ENCODE measurements around the gene SLC44A5.

The SLC44A5 gene

DNA sequence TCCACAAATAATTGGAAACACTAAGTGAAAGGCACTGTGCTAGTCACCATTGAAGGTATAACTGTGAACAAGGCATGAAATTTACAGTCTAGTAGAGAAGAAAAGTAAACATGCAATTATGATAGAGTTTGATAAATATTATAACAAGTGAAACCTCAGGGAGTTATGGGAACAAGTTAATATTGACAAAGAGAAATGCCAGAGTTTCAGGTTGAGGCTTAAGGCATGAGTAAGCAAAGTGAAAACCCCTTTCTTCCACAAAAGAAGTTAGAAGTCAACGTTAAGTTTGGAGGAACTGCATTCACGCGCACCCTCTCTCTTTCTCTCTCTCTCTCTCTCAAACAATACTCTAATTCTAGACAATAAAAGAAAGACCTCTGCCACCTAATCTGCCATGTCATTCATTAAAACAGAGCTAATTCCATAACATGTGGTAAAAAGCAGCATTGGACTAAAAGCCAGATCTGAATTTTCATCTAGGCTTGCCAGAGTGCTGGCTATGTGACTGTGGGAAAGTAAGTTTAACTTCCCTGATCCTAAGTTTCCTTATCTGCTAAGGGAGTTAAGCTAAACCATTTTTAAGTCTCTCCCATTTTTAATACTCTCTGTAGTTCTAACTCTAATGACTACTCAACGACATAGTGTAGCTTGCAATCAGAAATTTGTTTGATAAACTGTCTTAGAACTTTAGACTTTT lies 22.0 kb downstream of the SLC44A5 start:
- no peak for DNase-seq (ENCODE audit: low read depth in 2 of 2)

DNA sequence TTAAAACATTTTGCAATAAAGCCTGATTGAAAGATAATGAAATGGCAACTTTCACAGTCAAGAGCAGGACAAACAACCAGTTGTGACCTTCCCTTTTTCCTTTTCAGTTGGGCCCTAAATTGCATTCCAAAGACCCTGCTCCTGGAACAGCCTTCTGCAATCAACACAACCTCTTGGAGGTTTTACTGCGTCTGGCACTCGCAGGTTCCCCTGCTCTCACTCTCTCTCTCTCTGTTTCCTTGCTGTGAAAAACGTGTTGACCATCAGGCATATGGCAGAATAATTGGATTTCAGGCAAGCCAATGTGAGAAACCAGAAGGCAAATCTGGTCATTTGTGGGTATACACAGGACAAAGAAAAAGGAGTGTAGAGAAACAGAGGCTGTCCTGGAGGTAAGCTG lies 23.2 kb downstream of the SLC44A5 start:
- DNase-seq (ENCODE audit: low read depth in 2 of 2): no peak

DNA sequence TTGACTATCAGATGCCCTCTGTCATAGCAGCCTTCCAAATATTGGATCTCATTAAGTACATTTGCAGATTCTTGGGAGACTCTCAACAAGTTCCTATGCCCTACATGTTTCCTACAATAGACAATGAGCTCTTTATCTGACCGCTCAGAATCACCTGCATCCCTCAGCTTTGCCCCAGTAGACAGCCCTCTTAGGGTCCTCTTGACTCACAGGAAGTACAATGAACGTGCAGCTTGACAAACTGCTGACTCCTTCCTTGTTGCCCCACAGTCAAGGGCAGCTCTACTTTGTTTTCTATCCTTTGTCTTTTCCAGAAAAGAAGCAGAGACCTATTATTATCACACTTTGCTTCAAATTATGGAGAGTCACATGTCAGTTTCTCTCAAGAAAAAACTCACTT lies 27.6 kb downstream of the SLC44A5 start:
- DNase-seq (ENCODE audit: low read depth in 2 of 2): no peak

DNA sequence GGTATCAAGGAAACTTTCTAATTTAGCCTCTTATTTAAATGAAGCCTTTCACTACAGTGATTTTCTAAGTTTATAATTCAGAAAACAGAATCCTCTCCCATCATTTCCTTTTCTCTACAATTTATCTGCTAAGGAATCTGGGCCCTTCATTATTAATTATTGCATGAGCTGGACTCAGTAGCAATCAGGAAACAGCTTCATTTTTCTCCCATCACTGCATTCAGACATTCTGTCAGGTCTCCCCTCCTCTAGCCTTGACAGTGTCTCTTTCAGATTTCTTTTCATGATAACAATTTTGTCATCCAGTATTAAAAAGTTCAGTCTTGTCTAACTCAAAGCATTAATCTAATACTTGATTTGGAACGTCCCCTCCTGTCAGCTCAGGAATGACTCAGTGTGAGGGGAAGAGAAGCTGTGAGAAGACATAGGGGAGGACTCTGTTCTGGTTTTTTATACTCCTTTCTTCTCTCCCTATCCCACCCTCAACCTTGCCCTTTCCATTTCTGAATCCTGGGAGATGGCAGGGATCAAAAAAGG lies 28.1 kb downstream of the SLC44A5 start:
- no peak for DNase-seq (ENCODE audit: low read depth in 2 of 2)

DNA sequence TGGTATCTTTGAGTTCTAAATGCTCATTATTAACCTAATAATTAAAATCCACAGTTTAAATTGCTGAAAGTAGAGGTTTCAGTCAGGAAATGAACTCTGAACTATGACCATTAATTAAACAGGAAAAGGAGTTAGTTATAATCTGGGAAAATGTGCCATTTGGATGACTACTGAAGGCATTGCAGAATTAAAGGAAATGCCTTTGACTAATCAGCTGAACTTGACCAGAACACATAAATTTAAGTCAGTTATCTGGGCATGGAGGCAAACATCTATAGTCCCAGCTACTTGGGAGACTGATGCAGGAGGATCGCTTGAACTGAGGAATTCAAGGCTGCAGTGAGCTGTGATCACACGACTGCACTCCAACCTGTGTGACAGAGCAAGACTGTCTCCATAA lies 31.9 kb downstream of the SLC44A5 start:
- no peak for DNase-seq (ENCODE audit: low read depth in 2 of 2)

DNA sequence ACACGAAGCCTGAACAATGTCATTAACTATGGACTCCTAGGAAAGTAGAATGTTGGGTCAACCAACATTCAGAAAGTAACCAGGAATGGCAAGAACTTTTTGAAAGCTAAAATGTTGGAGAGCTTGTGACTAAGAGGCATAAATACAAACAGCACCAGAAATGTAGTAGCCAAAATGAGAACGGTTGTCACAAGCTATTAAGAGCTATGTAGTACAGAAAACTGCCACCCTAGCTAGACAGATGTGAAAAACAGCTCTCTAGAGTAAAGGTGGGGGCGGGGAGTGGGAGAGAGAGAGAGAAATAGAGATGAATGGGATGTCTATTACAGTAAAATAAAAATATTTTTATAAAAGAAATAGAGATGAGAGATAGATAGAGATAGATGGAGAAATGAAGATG lies 35.1 kb downstream of the SLC44A5 start:
- no peak for DNase-seq (ENCODE audit: low read depth in 2 of 2)

DNA sequence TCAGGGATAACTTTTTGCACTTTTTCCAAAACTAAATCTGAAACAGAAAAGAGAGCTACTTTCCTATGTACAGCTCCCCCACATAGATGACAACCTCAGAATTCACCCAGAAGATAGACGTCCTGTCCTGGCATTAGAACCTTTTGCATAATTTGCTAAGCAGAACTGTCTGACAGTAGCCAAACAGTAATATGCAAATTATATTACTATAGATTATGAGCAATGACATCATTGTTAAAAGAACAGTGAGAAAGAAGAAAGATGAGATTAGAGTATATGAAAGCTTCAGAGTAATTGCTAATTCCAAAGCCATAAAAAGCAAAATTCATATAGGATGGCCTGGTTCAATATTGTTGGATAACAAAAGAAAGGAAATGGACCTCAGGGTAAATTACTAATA lies 43.7 kb downstream of the SLC44A5 start:
- DNase-seq (ENCODE audit: low read depth in 2 of 2): no peak

DNA sequence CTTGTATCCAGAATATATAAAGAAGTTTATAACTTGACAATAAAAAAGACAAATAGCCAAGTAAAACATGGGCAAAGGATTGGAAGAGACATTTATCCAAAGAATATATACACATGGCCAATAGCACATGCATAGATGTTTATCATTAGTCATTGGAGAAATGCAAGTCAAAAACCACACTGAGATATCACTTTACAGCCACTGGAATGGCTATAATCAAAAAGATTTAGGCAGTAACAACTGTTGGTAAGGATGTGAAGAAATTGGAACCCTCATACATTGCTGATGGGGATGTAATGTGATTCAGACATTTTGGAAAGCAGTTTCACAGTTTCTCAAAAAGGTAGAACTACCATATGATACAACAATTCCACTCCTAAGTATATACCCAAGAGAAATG lies 51.1 kb downstream of the SLC44A5 start:
- no peak for DNase-seq (ENCODE audit: low read depth in 2 of 2)

DNA sequence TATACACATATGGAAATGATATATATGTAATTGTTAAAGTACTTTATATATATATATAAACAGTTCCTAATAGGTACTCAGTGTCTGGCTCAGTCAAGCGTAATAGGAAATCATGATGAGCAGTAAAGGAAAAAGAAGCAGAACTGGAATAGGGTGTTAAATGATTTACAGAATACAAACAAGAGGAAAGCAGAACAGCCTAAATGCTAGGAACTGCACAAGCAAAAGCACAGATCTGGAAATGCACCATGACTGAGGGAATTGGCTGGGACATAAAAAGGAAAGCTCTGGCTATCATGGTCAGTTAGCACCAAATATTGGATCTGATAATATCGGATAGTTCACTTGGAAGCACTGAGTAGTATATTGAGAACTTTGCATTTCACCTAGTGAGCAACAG lies 51.8 kb downstream of the SLC44A5 start:
- DNase-seq (ENCODE audit: low read depth in 2 of 2): no peak

DNA sequence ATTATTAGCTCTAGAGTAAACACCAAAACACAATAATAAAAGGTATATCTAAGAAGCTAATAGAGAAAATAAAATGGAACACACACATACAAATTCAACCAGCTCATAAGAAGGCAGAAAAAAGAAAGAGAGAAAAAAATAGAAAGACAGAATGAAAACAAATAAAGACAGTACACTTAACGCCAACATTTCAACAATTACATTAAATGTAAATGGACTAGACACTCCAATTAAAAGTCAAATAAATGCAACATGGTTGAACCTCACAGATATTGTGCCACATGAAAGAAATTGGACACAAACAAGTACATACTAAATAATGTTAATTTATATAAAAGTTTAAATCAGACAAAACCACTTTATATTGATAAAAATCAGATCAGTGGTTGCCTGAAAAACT lies 56.0 kb downstream of the SLC44A5 start:
- DNase-seq (ENCODE audit: low read depth in 2 of 2): no peak

DNA sequence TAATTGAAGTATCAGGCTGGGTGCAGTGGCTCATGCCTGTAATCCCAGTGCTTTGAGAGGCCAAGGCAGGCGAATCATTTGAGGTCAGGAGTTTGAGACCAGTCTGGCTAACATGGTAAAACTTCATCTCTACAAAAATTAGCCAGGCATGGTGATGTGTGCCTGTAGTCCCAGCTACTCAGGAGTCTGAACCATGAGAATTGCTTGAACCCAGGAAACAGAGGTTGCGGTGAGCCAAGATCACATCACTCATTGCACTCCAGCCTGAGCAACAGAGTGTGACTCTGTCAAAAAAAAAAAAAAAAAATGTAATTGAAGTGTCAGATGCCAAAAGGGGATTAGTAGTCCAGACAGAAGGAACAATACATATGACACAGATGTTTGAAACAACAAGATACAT lies 56.7 kb downstream of the SLC44A5 start:
- no peak for DNase-seq (ENCODE audit: low read depth in 2 of 2)

DNA sequence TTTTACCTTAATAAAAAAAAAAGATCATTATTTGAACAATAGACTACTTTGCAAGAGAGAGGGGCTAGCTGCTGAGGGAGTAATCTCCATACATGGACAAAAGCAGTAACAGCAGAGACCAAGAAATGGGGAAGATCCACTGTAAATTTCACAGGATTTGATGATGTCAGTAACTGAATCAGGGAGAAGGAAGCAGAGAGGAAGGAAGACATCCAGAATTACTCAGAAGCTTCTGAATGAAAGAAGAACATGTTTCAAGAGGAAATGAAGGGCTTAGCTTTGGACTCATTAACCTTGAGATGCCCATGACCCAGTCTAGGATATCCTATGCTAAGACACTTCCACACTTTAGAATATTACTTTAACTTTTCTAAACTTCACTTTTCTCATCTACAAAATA lies 60.4 kb downstream of the SLC44A5 start:
- DNase-seq (ENCODE audit: low read depth in 2 of 2): no peak

DNA sequence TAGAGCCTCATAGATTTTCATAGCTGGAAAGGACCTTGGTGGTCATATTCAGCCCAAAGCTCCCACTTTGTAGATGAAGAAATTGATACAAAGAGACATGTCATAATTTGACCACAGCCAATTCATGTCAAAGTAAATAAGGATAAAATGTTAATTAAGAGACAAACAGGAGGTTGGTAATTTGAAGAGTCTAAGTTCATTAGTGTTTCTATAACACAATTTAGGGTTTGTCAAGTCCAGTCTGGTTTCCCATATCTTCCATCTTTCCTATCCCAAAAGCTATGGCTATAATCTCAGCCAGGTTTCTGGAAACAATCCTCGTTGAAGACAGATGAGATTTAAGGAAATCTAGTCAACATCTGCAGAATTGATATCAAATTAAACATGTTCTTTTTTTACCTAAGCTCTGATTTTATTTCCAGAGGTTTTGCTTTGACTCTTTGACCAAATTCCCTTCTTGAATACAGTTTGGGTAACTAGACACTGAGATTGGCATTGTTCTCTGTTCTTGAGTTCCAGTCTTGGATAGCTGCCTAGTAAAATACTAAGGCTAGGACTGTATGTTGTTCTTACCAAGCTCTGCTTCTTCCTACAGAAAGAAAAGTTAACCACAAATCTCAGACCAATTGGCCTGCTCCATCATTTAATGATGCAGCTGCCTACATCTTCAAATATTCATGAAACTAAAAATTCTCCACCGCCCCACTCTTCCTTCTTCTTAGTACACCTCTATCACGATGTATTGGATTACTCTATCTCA lies 62.0 kb downstream of the SLC44A5 start:
- DNase-seq (ENCODE audit: low read depth in 2 of 2): no peak

DNA sequence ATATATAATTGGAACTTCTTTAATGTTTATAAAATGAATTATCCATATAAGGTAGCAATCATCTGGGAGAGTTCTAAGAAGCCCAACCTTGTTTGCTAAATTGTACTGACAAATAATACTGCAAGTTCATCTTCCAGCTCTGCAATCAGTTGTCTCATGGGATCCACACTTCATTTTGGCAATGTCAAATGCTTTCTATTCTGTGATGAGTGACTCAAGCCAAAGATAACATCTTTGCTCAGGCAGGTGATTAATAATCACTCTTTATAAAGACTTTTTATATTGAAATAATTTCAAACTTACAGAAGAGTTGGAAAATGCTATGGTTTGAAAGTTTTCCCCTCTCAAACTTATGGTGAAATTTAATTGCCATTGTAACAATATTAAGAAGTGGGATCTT lies 67.2 kb downstream of the SLC44A5 start:
- no peak for DNase-seq (ENCODE audit: low read depth in 2 of 2)

DNA sequence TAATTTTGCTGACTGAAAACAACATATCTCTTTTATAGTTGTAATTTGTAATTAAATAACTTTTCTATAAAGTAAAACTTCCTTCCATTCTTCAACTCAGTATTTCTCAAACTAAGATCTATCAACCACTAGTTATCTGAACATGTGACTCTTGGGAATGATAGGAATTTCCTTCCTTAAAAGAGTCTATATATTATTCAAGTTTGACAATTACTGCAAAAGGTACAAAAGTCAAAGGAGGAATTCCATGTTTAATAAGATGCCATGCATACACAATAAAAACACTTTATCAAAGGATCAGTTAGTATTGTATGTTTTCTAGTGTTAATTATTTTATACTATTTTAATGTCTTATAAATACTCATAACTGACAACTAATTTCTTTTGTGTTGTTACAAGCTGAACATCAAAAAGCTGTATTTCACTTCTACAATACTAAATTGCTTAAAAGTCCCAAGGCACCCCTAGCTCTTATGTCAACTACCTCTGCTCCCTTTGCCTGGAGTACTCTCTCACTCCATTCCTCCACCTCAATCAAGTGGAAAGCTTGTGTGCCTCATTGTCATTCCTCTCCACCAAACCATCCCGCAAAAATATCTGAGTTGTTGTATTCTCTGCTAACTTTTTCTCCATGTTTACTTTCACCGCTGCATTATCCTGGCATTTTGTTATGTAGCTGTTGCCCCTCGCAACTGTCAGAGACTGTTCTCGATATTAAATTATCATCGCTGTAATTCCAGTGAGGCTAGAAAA lies 67.9 kb downstream of the SLC44A5 start:
- DNase-seq (ENCODE audit: low read depth in 2 of 2): no peak

DNA sequence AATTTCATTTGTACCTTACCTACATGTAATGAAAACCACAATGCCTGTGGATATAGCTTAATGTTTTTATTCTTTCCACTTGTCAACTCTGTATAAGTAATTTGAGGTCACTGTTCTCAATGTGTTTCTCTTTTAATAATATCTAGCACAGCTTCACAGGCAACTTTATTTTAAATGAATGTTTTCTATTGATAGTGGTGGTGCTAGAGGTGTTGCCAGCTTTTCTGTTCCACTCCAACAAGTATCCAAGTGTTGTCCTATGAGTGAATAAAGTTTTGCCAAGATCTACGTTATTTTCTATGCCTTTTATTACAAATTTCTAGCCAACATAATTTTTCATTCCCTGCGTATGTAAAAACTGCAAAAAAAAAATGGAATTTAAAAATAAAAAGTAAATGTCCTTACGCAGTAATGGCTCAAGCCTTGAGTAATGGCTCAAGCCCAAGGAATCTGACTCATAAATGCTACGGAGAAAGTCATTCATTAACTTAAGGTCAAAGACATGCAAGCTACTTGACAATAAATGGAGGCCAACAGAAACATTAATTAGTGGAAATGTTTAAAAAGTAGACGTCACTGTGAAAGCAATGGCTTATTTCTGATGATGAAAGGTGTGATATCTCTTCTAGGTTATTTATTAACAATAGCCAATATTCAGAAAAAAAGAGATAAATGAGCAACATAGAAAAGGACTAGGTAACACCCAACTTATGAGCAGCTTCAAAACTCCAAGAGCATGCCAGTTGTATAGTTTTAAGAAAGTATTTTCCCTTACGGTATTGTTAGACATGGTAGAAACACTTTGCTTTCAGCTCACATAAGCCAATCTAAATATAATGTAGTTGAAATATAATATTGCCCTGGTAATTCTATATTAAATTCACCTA lies 71.4 kb downstream of the SLC44A5 start:
- DNase-seq (ENCODE audit: low read depth in 2 of 2): no peak

DNA sequence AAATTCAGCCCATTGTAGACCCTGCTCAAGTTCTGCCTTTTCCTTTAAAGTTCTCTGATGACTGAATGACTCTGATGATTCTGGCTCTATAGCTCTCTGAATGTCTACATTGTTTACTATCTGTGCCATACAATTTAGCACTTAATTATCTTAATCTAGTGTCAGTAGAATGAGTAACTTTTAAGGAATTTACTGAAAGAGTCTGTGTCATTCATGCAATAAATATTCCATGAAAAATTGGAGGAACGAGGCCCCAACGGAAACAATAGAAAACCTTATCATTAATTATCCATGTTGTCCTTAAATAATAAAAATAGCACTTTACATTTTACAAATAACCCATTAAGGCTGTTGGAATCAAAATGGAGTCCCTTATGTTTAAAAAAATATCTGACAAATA lies 77.8 kb downstream of the SLC44A5 start:
- DNase-seq (ENCODE audit: low read depth in 2 of 2): no peak

DNA sequence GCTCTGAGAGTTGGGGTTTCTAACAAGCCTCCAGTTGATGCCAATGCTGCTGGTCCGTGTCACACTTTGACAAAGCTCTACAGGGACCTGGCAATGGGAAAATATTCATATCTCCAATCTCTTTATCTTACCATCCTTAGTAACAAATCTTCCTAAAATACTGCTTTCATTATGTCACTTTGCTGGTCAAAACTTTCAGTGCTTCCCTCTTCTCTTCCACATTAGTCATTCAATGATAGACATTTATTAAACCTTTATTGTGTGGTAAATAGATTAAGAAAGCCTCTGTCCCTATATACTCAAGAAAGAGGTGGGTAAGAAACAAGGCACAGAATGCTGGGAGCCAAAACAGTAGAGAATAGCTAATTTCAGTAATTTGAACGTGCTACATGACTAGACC lies 79.3 kb downstream of the SLC44A5 start:
- no peak for DNase-seq (ENCODE audit: low read depth in 2 of 2)

DNA sequence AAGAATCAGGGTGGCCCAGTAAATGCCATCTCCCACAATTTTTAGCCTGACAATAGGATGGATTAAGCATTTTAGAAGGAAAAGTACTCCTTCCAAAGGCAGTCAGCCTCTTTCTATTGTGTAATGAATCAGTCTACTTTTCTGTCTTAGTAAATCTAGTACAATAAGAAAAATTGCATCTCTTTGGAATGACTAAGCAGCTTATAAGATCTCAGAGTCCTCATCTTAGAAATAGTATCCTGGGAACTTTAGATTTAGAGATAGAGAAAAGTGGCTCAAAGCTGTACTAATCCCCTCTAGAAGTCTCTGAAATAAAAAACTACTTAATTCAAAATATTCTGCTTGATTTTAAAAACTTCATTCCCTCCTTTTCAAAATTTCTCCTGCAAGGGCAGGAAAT lies 81.4 kb downstream of the SLC44A5 start:
- DNase-seq (ENCODE audit: low read depth in 2 of 2): no peak

DNA sequence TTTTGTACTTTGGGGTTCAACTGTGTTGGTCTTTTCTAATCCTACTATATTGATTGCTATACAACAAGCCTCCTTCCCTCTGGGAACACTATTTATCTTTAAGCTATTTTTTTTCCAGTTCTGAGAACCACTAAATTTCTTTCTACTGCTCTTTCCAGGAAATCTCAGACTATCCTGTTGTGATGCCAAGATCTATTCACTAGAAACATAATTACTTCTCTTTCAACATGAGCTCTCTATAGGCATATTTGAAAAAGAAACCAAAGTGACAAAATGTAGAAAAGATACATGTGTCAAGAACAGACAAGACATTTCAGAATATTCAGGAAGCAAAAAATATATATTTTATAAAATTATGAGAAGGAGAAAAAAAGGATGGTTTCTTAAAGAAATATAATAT lies 82.9 kb downstream of the SLC44A5 start:
- no peak for DNase-seq (ENCODE audit: low read depth in 2 of 2)

DNA sequence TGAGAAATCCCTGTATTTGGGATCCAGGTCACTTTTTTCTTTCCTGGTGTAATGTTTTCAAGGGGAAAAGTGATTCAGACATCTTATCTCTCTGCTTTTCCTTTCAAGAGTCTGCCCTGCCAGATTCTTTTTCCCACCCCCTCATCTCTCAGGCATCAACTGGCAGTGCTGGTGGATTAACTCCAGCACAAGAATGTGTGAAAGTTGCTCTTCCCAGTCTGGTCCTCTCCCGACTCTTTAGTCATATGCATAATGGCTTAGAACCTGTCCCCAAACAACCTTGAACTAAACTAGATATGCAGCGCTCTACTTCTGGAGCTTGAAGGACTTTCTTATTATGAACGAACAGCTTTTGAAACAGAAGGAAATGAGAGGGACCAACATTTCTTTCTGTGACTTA lies 88.5 kb downstream of the SLC44A5 start:
- no peak for DNase-seq (ENCODE audit: low read depth in 2 of 2)

DNA sequence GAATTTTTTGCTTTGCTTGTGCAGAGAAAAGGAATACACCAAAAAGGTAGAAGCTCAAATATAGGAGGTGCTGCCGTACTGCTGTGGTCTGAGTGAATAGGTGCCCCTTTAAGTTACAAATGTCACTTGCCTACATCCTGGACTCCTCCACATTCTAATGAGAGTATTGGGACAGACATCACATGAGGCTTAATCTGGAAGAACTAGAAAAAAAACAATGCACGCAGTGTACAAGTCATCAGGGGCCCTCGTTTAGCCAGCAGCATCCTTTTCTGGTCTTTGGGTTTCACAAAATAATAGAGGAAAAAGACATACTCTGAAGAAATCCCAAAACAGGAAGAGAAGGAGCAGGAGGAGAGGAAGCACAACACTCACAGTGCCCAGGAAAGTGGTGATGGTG lies 89.3 kb downstream of the SLC44A5 start:
- no peak for DNase-seq (ENCODE audit: low read depth in 2 of 2)

Measured in fibroblast of skin of left biceps (primary cell).